ENCODE data around the gene IRF2.
"Not testable (repeated sequence)": the region's sequence is repeated elsewhere in the genome, so short reads cannot be mapped to it uniquely, and the experiment has no call there.

The IRF2 gene

DNA sequence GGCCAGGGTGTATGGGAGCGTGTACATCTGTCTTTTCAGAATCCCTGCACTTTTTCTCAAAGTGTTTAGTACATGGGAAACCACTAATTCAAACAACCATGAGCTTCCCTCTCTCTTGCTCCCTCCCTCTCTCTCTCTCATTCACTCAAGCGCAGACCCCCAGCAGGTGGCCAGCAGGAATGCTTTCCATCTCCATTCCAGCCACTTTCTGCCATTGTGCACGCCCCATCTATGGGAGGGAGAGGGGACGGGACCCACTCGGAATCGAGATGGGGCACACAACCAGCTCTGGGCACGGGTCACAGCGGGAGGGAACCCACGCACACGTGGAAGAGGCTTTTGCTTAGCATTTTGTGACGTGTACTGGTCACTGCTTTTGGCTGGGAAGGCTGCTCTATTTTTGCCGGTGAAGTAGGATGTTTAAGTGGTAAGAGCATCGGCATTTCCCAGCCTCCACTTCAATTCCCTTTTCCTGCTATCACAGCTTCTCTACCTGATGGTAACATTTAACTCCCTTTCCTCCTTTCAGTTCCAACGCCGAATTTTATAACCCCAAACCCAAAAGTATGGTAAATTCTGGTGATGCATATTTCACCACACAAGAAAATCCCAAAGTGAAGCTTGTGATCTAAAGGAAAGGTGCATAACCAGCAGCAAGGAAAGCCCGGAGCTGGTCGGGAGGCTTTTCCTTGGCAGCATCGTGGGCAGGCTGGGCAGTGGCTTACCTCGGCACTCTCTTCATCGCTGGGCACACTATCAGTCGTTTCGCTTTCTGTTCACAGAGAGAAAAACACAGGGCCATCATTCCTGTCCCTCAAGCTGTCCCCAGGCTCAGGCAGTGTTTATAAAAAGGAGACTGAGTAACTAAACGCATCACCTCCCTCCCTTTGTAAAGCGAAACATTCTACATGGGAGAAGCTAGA, 84.1 kb downstream of the IRF2 start:
- no peak for DNase-seq (ENCODE audit: low spot score)

DNA sequence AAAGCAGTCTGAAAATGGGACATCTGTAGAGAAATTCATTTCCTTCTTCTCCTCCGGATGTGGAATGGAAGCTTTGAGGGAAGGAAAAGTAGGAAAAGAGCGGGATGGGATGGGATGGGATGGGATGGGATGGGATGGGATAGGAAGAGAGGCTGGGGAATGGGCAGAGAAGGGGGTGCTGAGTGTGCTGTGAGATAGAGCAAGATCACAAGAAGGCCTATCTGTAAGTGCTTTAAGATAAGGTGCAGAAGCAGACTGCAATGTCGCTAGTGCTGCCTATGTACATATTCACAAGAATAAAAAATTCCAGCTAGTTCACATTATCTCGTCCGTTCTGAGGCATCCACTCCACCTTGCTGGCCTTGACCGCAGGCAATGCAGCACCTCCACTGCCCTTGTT, 86.2 kb downstream of the IRF2 start:
- DNase-seq (ENCODE audit: low spot score): no peak

DNA sequence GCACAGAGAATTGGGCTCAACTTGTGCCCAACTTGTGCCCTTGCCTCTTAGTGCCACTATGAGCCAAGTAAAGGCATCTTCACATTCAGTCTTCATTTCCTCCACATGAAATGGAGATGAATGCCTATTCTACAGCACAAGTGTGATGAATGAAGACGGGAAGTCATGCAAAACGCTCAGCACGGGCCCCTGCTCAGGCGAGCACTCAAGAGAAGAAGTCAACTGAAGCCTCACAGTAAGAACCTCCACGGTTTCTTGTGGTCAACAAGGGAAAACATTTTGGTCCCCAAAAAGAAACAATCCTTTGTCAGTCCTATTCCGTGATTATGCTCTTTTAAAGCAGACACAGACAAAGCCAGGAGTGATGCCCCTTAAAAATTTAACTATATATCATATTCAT, 87.0 kb downstream of the IRF2 start:
- no peak for DNase-seq (ENCODE audit: low spot score)

DNA sequence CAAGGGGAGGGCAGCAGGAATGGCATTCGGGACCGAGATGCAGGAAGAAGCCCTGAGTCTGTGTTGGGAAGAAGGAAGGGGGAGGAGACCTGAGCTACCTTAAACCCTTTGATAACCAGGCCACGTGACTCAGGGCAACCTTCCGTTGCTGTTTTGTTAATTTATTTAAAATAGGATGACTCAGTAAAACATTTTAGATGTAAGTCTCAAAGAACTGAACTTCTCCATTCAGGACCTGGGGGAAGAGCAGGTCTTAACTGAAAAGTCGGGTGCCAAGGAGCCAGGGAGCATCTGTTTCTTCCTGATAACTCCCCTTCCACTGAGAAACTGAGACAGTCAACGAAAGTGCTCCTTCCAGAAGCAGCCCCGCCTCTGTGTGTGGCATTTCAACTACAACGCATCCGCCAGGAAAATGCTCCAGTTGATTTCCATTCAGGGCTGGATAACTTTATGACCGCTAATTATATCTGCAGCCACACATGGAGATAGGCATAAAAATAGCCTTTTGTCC, 88.0 kb downstream of the IRF2 start:
- no peak for DNase-seq (ENCODE audit: low spot score)

DNA sequence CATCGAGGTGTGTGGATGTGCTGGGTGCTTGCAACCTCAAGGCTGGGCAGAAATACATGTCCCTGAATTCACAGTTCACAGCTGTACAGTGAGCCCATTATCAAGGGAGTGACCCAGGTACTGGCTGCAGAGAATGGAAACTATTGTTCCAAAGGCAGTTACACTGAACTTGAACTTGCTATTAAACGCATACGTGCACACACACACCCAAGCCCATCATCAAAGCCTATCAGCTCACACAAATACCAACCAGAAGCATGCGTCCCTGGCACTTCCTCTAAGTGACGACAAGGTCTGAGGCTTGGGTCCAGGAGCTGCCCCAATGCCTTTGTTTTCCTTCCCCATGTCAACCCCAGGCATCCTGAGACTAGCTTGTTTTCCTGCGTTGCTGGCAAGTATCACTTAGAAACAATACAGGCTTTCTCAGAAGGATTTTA, 88.6 kb downstream of the IRF2 start:
- DNase-seq (ENCODE audit: low spot score): no peak

DNA sequence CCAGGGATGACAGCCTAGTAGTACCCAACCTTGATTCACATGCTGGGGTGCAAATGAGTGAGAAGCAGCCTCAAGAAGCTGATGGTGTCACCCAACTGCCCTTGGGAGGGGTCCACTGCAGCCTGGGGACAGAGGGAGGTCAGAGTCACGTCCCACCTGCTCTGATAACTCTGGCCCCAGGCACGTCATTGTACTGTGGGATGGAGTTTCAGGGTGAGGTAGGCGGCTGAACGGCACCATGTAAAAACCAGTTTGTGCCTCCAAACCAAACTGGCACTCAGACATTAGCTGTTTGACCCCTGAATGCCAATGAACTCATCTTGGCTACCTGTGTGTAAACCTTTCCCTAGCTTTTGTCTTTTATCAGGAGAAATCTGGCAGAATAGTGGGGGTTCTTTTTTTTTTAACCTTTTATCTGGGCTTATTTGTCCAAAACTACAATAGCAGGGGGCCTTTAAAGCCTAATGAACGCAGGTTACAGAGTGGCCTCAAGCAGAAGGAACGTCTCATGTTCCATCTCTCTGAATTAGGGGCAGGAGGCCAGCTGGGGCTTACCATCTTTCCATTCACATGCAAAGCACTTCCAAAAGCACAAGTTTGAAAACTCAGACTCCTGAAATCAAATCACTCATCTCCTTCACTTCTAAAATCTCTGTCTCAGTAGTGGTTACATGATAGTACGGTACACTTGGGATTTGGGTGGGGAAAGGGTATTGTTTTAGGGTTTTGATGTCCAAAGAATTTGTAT, 89.4 kb downstream of the IRF2 start:
- DNase-seq (ENCODE audit: low spot score): no peak

DNA sequence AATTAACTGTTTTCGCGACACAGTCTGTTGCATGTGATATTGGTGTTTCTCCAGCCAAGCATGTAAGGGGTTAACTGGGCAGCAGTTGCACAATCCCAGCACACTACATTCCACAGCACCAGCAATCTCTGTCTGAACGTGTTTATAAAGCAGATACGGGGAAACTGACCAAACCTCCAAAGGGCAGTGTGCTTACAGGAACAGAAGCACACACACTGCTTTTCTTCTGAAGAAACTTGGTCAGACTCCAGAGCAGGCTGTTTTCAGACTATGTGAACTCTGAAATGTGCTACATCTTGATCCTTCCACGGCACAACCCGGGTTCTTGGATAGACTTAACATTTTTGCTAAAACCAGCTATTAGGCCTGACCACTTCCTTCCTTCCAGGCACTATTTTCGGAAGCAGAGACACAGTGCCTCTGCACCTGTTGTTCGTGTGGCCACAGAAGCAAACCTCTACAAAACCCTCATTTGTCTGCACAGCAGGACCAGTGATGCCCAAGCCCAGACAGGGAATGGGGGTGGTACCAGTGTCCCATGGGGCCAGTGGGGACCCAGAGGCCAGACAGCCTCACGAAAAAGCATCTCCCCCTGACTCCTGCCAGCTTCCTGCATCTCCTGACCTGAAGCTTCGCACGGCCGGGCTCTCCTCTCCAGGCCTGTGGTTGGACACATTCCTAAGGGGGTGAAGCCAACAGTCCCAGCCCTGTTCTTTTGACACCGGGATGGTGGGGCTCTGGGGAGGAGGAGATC, 90.1 kb downstream of the IRF2 start:
- peak; percentile 8 for DNase-seq (ENCODE audit: low spot score)

DNA sequence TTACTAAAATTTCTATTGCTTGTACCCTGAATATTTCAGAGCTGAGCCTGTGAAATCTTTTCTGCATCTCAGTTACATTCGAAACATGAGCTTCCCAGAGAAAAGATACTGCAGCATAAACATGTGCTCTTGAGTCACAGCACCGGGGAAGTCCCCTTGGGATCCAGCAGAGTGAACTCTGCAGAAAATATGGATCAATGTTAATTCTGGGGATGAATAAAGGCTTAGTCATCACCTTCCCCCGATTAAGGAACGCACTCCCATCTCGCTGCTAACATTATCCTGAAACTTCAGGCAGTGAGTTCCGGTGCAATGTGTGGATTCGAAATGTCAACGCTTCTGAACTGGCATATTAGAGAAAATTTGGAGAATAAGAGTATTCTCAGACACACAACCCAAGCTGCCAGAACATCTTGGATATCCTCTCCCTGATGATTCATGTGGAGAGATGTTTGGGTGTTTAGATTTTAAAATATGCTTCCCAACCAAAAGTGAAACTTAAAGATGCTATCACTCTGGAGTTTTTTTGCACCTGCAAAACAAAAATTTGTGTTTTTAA, 90.8 kb downstream of the IRF2 start:
- DNase-seq (ENCODE audit: low spot score): no peak

DNA sequence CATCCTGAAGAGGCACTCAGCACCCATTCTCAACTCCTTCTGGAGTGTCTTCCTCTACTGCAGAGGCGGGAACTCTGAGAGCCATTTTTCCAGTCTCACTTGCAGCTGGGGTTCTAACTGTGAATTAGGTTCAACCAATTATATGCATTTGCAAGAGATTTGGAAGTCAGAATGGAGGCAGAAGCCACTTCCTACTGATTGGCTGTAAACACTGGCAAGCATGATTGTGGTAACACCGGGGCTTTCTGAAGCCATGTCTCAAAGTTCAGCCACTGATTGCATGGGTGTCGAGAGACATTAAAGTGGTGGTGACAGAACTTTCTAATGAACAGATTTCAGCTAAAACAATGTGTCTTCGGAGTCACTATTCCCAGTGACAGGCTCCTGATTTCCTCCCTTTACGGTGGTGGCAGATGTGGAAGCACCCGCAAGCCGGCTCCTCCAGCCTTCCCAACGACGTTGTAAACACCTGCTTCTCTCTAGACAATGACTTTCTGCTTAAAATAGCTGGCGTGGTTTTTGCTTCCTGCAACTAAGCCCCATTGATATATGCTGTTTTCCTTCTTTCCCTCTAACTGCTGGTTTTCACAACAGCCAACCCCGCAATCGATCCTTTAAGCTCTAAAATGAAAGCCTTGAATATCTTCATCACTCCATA, 92.0 kb downstream of the IRF2 start:
- no peak for DNase-seq (ENCODE audit: low spot score)

DNA sequence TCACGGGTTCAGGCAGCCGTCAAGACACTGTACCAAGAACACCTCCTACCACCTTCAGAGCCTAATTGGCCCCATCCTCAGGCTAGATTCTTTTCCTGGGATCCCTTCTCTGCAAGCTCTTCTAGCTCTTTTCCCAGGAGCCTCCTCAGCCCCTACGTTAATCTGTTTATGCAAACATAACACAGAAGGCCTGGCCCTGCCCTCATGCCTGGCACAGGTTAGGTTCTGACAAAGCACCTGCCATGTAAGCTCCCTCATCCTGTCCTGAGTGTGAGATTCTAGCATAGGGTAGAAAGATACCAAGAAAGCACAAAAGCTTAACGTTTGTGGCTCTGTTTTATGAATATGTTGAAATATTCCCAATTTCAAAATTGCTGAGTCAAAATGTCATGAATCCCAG, 93.6 kb downstream of the IRF2 start:
- no peak for DNase-seq (ENCODE audit: low spot score)

DNA sequence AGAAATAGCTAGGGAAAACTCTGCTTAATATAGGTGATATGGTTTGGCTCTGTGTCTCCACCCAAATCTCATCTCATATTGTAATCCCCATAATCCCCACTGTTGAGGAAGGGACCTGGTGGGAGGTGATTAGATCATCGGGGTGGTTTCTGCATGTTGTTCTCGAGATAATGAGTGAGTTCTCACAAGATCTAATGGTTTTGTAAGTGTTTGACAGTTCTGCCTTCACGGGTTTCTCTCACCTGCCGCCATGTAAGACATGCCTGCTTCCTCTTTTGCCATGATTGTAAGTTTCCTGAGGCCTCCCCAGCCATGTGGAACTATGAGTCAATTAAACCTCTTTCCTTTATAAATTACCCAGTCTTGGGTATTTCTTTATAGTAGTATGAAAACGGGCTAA, 94.1 kb downstream of the IRF2 start:
- not testable (repeated sequence) for DNase-seq (ENCODE audit: low spot score)

DNA sequence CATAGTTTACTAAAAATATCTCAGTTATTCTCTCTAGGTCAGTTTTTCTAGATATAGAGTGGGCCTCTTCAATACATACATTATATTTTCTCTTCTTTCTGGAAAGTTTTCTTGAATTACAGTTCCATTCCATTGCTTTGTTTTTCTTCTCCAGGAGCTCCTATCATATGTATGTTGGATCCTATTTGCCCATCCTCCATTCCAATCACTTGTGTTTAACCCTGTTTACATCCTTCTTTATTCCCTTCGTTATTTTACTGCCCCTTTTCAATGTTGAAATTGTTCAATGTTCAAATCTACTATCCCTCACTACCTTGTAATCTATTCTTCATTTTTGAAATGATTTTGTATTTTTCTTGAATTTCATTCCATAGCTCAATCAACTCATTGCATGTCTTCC, 97.4 kb downstream of the IRF2 start:
- no peak for DNase-seq (ENCODE audit: low spot score)

DNA sequence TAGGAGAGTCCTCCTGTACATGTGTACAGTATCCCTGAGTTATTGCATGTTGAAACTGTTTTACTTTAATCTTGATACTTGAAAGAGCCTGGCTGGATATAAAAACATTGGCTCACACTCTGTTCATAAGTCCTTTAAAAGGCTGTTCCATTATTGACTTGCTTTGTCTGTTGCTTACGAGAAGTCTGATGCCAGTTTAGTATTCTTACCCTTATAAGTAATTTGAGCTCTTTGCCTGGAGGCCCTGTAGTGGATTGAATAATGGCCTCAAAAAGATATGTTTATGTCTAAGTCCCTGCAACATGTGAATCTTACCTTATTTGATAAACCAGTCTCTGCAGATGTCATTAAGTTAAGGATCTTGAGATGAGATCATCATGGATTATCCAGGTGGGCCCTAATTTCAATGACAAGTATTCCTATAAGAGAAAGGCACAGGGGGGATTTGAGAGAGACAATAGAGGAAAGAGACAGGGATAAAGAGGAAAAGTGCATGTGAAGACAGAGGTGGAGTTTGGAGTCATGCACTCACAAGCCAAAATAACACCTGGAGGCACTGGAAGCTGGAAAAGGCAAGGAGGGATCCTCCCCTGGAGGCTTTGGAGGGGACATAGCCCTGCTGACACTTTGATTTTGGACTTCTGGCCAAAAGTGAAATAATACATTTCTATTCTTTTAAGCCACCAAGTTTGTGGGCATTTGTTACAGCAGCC, 98.1 kb downstream of the IRF2 start:
- DNase-seq (ENCODE audit: low spot score): no peak

DNA sequence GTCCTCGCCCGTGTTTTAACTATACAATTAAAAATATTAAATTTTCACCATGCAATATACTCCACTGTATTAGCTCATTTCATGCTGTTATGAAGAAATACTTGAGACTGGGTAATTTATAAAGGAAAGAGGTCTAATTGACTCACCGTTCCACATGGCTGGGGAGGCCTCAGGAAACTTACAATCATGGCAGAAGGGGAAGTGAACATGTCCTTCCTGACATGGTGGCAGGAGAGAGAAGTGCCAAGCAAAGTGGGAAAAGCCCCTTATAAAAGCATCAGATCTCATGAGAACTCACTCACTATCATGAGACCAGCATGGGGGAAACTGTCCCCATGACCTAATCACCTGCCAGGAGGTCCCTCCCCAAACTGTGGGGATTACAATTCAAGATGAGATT, 98.7 kb downstream of the IRF2 start:
- DNase-seq (ENCODE audit: low spot score): not testable (repeated sequence)

DNA sequence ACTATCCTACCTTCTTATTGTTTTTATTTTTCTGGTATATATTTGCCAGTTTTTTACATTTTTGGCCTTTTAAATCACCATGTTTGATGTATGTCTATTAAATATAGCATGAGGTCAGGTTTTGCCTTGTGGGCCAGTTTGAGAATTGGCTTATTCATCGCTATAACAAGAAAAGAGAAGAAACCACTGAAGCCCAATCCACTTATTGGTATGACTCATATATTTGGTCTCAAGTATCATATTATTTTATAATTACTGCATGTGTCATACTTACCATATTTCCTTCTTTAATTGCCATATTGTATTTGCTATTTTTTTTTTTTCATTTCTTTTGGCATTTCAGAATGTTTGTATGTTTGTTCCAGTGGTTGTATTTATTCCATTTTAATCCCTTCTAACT, 99.3 kb downstream of the IRF2 start:
- no peak for DNase-seq (ENCODE audit: low spot score)

DNA sequence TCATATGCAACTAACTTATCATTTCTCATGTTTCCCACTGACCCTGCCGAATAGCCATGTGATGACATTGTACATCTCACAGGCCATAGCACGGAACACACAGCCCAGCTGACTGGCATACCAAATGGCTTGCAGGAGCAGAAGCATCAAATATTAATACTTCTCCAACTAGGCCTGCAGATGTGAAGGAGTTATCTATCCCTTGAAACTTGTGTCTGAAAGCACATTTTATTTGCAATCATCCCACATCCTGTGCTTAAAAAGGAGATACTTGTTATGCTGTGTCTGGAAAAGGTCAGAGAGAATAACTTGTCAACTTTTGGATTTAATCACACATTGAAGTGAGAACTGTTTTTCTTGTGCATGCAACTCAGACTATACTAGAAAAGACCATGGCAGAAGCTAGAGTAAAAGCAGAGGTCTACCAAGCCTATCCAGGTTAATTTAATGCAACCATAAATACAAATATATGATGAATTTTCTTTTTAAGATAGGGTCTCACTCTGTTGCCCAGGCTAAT, 100.4 kb downstream of the IRF2 start:
- DNase-seq (ENCODE audit: low spot score): no peak

DNA sequence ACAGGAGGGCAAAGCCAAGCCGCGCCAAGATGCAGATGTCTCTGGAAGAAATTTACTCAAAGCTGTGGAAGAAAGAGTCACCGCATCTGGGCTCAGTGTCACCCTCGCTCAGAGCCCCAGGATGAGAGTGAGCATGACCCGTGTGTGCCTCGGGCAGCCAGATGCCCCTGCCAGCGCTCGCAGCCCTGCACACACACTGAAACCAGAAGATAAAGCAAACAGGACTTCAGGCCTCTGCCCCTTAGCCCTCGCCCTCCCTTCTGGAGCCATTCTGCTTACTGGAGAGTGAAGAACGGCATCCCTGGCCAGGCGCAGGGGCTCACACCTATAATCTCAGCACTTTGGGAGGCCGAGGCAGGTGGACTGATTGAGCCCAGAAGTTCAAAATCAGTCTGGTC, 103.0 kb downstream of the IRF2 start:
- no peak for DNase-seq (ENCODE audit: low spot score)

DNA sequence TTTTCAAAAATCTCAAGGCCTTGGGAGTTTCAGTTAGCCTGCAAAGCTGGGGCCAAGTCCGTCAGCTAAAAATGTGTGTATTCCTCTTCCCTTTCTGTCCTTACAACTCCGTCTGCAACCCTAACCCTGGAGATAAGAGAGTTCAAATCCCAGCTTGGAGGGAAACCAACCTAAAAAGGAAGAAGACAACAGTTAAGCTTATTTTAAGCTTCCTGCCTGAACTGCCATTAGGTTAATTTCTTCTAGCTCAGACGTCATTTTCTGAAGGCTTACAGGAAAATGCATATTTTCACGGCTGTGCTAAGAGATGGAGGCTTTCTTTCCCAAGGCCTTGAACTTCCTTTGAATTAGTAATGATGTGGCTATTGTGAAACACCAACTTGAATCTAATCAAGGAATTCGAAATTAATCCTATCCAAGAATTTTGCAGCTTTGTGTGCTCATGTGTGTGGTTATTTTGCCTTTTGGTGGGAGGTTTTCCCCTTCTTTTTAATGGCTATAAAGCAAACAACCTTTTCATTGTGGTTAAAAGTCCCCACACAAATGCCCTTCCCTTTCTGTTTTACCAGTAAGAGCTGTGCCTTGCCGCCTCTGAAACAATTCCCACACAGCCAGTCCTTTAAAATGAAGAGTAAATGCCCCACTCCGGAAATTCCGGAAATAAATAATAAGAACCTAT, 103.5 kb downstream of the IRF2 start:
- no peak for DNase-seq (ENCODE audit: low spot score)

DNA sequence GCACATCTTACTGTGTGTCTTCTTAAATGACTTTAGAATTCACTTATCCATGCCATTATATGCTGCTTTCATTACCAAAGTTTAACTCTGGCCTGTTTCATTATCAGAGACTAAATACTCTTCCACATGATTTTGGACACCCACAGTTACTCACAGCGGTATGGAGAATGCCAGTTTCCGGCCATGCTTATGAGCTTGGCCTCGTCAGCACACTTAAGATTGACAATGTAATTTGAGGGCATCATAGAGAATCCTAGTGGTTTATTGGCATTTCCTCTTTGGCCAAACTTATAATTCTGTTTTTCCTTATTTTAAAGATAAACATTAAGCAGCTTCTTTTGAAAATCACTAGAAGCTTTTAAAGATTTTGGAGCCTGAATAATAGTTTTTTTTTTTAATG, 104.5 kb downstream of the IRF2 start:
- DNase-seq (ENCODE audit: low spot score): no peak

DNA sequence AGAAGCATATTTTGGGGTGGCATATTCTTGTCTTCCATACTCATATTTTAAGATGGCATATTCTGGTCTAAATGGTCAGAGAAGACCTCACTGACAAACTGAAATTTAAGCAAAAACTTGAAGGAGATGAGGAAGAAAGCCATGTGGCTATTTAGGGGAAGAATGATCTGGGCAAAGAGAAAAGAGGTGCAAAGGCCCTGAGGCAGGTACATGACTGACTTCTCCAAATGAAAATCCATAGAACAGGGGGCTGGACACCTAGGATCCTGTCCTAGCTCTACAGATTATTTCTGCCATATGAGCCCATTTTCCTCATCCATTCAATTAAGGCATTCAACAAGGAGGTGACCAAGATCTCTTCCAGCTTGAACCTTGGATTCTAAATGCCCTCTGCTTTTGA, 105.6 kb downstream of the IRF2 start:
- DNase-seq (ENCODE audit: low spot score): no peak

Measured in HuH-7 (cell line).